Measurements from ENCODE around the gene ST6GALNAC1.
"Not testable (repeated sequence)": the region's sequence is repeated elsewhere in the genome, so short reads cannot be mapped to it uniquely, and the experiment has no call there.

The ST6GALNAC1 gene

GRCh38 chr17:76611080-76611749 is 32.3 kb downstream of the ST6GALNAC1 start:
- DNase-seq = not testable (repeated sequence)

DNA sequence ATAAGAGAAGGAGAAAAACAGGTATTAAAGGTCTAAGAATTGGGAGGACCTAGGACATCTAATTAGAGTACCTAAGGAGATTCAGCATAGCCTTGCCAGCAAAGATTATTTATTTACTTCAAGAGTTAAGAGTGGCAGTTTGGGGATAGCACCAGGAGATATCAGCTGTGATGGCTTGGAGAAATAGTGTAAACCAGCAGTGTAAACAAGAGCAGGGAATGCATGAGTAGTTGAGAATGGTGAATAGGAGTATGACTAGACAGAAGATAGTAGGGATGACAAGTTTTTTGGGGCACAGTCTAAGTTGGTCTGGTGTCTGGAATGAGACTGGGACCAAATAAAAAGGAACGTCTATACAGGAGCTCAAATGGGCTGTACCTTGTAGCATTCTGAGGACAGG is 36.9 kb downstream of the ST6GALNAC1 start:
- not testable (repeated sequence) for DNase-seq

DNA sequence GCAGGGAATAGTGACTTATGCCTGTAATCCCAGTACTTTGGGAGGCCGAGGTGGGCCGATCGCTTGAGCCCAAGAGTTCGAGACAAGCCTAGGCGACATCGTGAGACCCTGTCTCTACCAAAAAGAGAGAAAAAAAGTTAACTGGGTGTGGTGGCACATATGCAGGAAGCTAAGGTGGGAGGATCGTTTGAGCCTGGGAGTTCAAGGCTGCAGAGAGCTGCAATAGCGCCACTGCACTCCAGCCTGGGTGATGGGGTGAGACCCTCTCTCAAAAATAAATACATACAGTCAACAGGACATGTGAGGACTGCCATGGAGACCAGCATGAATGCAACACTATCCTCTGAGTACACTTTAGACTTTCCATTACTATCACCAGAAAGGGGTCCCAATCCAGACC is 42.5 kb downstream of the ST6GALNAC1 start:
- no peak for DNase-seq

- no peak for DNase-seq
Observed at GRCh38 chr17:76599694-76600460, 43.7 kb downstream of the ST6GALNAC1 start.

- DNase-seq = no peak
Observed at GRCh38 chr17:76598004-76598439, 45.5 kb downstream of the ST6GALNAC1 start.

DNA sequence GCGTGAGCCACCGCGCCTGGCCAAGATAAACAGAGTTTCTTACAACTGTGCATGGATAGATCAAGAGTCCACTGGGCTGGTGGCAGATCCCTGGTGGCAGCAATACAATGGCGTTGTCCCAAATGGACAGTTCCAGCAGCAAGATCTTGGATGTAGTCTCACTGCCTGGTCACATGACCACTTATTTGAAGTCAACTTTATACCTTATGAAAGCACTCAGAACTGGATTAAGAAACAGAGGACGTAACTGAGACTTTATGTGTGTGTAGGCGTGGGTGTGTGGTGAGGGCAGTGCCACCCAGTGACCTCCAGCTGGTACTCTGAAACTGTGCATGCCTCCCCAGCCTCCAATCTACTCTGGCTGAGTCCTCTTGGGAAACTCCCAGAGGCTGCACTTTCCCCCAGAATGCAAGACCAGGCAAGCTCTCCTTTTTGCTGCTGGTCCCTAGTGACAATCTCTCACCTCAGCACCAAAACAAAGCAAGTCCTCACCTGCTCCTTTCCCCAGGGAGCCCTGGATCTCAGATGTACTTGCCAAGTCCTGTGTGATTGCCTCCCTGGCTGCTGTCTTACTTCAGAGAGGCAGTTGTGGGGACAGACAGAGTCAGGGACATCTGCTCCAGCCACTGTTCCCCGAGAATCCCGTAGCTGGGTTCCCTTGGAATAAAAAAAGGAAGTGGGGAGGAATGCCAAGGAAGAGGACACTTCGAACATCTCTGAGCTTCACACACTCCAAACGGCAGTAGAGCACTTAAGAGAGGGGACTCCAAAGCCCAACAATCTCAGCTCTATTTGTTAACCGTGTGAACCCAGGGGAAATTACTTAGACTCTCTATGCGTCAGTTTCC is 46.2 kb downstream of the ST6GALNAC1 start:
- DNase-seq = no peak

- no peak for DNase-seq
Observed at GRCh38 chr17:76594690-76595089, 48.9 kb downstream of the ST6GALNAC1 start.

GRCh38 chr17:76593959-76594358 is 49.6 kb downstream of the ST6GALNAC1 start:
- DNase-seq = no peak

DNA sequence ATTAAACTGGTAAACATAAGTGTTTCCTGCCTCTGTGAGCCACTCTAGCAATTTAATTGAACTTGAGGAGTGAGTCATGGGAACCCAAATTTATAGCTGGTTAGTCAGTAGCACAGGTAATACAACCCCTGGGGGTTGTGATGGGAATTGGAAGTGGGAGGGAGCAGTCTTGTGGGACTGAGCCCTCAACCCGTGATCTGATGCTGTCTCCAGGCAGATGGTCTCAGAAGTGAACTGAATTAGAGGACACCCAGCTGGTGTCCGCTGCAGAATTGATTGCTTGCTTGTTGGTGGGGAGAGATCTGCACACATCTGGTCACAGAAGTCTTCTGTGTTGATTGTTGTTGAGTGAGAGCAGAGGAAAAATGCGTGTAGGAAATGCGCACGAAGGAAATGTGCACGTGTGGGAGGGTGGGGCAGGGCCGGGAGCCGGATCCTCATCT is 50.2 kb downstream of the ST6GALNAC1 start:
- no peak for DNase-seq

DNA sequence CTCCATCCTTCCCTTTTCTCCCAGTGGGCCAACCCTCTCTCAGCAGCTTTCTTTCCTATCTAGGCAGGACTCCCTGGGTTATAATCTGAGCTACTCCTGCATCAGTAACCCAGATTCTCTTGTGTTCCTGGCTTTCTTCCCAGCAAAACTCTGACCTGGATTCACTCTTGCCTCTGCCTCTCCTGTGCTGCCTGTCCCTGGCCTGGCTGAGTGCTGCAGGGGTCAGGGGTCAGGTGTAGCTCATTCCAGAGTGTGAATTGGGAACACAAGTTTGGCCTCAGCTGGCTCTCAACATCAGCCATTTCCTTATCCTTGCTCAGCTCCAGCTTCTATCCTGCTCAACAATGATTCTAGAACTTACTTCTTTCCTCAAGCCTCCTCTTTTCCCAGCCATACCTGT is 55.4 kb downstream of the ST6GALNAC1 start:
- DNase-seq = no peak

DNA sequence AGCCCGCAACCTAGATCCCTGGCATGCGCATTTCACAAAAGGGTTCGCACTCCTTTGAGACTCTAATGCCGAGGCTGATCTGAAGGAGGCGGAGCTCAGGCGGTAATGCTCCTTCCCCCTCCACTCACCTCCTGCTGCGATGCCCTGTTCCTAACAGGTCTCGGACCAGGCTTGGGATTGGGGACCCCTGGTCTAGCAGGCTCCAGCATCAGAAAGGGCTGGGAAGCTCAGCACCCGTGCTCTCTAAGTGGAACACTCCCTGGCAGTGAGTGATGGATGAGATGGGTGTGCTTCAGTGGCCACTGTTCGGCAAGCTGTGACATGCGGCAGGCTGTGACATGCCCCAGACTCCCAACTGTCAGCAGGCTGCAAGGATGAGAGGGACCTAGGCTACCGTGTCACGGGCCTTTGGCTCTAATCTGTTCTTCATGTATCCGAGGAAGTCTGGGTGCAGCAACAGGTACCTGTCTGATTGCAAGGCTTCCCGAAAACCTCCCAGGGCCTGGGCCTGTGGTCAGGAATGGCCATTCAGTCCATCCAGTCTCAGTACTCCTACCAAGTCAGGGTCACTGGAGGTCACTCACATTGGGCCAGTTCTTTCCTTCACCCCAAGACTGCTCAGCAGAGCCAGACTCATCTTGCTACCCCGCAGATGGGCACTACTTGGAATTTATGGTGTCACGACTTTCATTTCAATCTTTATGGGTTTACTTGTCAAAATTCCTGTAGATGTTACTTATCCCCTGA is 56.6 kb downstream of the ST6GALNAC1 start:
- no peak for DNase-seq

DNA sequence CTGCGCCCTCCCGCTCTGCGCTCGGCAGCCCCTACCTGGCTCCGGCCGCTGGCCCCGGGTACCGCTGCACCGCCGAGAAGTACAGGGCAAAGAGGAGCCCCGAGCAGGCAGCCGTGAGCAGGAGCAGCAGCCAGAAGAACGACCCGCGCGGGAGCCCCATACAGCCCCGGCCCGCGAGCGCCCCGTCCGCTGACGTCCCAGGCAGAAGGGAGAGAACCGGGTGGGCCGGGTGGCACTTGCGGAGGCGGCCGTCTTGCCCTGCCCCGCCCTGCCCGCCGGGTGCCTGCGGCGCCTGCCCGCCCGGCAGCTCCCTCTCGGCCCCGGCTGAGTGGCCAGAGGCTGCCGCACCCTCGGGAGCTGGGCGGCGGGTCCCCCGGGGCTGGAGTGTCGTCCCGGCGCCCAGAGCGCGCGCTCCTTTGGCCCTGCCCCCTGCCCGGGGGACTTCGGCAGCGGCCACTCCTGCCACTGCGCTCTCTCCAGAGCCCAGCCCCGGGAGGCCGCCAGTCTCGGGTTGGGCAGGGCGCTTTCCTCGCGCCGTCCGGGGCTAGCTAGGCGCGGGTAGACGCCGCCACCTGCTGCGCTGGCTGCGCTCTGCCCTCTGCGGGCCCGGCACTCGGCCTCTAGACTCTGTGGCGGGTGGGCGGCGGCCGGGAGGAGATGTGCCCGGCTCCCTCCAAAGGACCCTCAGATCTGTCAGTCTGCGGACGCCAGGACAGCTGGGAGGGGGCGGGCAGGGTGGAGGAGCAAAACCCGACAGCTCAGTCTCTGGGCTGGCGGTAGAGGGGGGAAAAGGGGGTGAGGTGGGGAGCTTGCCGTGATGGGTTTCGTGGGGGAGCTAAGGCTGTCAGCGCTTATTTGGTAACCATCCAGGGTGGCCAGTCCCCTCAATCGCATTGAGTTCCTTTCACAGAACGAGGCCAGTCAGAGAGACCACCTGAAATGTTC is 57.6 kb downstream of the ST6GALNAC1 start, which contains the start of gene ST6GALNAC2:
Gene ST6GALNAC2 (minus strand): TSS at position 212 of the 945 bp plus-strand sequence. CDS start 52 bp downstream, at position 160.
- DNase-seq = no peak

GRCh38 chr17:76585033-76585648 is 58.4 kb downstream of the ST6GALNAC1 start:
- DNase-seq = no peak

DNA sequence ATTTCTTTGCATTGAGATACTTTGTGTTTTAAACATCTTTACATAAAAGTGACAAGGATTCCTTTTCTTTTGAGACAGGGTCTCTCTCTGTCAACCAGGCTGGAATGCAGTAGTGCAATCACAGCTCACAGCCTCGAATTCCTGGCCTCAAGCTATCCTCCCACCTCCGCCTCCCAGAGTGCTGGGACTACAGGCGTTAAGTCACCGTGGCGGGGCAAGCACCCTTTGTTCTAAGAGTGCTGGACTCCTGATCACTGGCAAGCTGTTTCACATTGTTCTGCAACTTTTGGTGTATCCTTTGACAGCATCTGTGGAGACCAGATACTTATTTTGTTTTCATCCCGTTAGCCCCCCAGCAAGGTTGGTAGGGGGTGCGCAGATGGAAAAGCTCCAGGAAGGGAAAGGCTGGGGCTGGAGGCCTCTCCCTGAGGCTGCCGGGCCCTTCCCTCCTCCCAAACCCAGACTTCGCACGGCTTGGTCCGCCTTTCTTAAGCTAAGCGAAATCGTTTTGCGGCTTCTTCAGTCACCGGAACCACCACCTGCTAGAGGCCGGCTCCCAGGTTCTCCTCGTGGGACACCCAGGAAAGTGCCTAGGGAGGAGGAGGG is 59.0 kb downstream of the ST6GALNAC1 start:
- no peak for DNase-seq

DNA sequence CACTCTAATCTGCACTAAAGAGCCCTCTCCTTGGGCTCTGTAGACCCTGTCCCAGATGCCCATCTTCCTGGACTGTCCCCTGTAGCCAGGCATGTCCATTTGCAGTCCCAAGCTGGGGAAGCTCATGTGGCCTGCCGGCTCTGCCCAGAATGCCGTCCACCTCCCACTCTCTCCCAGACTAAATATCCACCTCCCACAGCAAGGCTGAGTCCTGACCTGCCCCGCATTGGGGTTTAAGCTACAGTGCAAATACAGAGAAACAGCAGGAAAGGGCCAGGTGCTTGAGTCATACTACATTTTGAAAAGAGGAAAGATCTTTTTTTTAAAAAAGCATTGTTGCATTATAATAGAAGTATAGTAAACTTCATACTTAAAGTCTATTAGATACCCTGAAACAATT is 60.9 kb downstream of the ST6GALNAC1 start:
- no peak for DNase-seq

DNA sequence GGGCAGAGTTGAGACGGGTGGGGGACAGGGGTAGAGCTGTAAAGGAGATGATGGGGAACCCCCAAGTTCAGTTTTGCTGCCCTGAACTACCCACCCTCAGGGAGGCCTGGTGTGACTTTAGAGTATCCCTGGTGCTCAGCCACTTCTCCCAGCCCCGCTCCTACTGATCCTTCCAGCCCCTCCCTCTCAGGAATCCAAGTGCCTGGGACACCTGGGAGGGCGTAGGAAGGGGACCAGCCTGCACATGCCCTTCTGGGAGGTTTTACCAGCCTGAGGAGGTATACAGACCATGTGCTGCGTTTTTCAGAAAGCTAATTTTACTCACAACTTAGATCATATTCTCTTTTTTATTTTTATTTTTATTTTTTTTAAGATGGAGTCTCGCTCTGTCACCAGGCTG is 62.0 kb downstream of the ST6GALNAC1 start:
- no peak for DNase-seq

DNA sequence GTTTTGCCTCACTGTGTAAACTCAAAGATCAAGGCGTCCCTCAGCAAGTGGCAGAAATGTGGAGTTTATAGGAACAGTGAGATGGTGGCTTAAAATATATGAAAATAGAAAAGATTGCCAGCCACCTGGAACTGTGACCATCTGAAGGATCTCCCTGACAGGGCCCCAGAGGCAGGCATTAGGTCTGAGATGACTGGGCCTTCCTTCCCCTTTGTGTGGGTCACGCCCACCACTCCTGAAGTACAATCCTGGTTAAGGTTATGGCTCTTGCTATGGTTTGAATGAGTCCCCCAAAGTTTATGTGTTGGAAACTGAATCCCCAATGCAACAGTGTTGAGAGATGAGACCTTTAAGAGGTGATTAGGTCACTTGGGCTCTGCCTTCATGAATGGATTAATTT is 64.3 kb downstream of the ST6GALNAC1 start:
- DNase-seq = no peak

GRCh38 chr17:76578376-76578775 is 65.2 kb downstream of the ST6GALNAC1 start:
- DNase-seq = no peak

GRCh38 chr17:76577876-76578275 is 65.7 kb downstream of the ST6GALNAC1 start:
- no peak for DNase-seq

- DNase-seq = no peak
Observed at GRCh38 chr17:76576189-76576588, 67.4 kb downstream of the ST6GALNAC1 start.
